Transverse colon (tissue), 4 donors: Measurements from ENCODE around the gene HCRTR1.

Source experiments
- POLR2AphosphoS5 ChIP-seq, 3 donors: sonication (generic); formaldehyde crosslinking; IDR thresholded peaks; one replicate each; pipeline ENCODE4 v1.6.1; 2016; ENCODE audit warnings: antibody characterized with exemption in 3 of 3
- TF ChIP-seq, protein P1 (sequence below), 5 experiments: fragments of 200-600 bp in 3 of 5; fragments of 450-650 bp in 2 of 5; sonication (generic) in 3 of 5; IDR thresholded peaks; 1 replicate in 2 of 5; 2 replicates in 3 of 5; pipeline ENCODE4 v1.5.1; 2016 to 2017; ENCODE audit warnings: antibody characterized with exemption in 5 of 5, inconsistent platforms in 3 of 5, mild to moderate bottlenecking in 2 of 5, moderate library complexity in 1 of 5

DNA sequence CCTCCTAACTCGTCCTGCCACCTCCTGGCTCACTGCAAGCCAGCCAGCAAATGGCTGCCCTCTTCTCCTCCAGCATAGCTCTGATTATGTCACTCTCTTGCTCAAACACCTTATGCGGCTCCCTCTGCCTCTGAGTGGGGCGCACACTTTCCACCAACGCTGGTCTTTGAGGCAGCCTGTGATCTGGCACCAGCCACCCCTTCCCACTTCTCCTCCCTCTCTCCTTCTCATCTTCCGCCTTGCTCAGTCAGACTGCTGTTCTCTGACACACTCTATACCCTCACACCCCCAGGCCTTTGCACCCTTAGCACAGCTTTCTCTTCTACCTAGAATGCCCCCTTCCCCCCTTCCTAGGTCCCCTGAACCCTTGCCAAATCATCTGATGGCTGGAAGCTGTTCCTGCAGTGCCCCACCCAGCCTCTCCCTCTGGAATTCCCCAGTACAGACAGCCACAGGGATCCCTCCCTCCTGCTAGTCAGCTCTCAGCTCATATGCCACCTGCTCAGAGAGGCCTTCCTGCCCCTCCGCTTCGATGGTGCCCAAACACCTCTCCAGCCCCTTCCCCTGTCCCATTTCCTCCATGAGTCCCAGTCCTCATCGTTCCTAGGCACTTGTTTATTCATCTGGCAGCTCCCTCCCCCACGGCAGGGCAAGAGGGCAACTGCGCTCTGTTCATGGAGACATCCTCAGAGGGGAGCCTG, 48.9 kb downstream of the HCRTR1 start:
- peak in 2 of 3 donors; percentile 21 to 74 for TF ChIP-seq POLR2AphosphoS5 (IDR thresholded peaks at IDR 0.05)
- TF ChIP-seq, protein P1, sequence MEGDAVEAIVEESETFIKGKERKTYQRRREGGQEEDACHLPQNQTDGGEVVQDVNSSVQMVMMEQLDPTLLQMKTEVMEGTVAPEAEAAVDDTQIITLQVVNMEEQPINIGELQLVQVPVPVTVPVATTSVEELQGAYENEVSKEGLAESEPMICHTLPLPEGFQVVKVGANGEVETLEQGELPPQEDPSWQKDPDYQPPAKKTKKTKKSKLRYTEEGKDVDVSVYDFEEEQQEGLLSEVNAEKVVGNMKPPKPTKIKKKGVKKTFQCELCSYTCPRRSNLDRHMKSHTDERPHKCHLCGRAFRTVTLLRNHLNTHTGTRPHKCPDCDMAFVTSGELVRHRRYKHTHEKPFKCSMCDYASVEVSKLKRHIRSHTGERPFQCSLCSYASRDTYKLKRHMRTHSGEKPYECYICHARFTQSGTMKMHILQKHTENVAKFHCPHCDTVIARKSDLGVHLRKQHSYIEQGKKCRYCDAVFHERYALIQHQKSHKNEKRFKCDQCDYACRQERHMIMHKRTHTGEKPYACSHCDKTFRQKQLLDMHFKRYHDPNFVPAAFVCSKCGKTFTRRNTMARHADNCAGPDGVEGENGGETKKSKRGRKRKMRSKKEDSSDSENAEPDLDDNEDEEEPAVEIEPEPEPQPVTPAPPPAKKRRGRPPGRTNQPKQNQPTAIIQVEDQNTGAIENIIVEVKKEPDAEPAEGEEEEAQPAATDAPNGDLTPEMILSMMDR (IDR thresholded peaks at IDR 0.05): no peak
